K562 (cell line): ENCODE results near the gene THG1L. TPM values are rescaled to one million over a fixed set of nuclear protein-coding genes. Genes with fewer than 3 reads are reported as not detected.

ENCODE experiments used
- BRF1 ChIP-seq: IDR thresholded peaks from 3 replicates; pipeline ENCODE4 v1.6.1; 2011; ENCODE audit warnings: borderline replicate concordance, mild to moderate bottlenecking; ENCODE audit not compliant: insufficient read length; ENCODE audit errors: extremely low read depth
- CBFB ChIP-seq: sonication (generic); formaldehyde crosslinking; IDR thresholded peaks from 2 replicates; pipeline ENCODE4 v1.4.0; 2020; ENCODE audit warnings: mild to moderate bottlenecking, missing genetic modification reagents
- CHCHD3 ChIP-seq: fragments of 250-450 bp; sonication (Bioruptor Pico); IDR thresholded peaks from 2 replicates; pipeline ENCODE4 v2.1.2; 2022; ENCODE audit warnings: mild to moderate bottlenecking
- CHD1 ChIP-seq: fragments of 200-600 bp; sonication (generic); IDR thresholded peaks from one replicate; pipeline ENCODE4 v1.6.1; 2012; ENCODE audit warnings: mild to moderate bottlenecking, moderate library complexity, low read length, inconsistent platforms
- GABPA ChIP-seq: fragments of 200-800 bp; sonication (Bioruptor generic); conservative IDR thresholded peaks from 2 replicates; pipeline ENCODE4 v1.6.1; 2016; ENCODE audit warnings: low read depth, missing genetic modification characterization, missing compliant biosample characterization
- GATAD2B ChIP-seq: fragments of 450-650 bp; IDR thresholded peaks from 2 replicates; pipeline ENCODE4 v1.6.1; 2017; ENCODE audit warnings: mild to moderate bottlenecking, borderline replicate concordance
- HSF4 ChIP-seq: fragments of 250-450 bp; sonication (Bioruptor Pico); IDR thresholded peaks from 2 replicates; pipeline ENCODE4 v2.1.2; 2022; ENCODE audit warnings: mild to moderate bottlenecking, moderate library complexity, borderline replicate concordance
- IRF9 ChIP-seq: fragments of 450-650 bp; IDR thresholded peaks from 2 replicates; pipeline ENCODE4 v1.6.1; 2016; ENCODE audit warnings: missing biosample characterization, missing genetic modification characterization
- KDM5B ChIP-seq: fragments of 200-600 bp; sonication (generic); IDR thresholded peaks from 2 replicates; pipeline ENCODE4 v1.6.1; 2012; ENCODE audit warnings: low read depth, mild to moderate bottlenecking, moderate library complexity, low read length, control low read depth, inconsistent platforms; ENCODE audit not compliant: insufficient replicate concordance
- LCOR ChIP-seq: sonication (generic); formaldehyde crosslinking; IDR thresholded peaks from 2 replicates; pipeline ENCODE4 v1.8.0; 2022; ENCODE audit warnings: mild to moderate bottlenecking, missing genetic modification reagents
- NFIX ChIP-seq: fragments of 250-450 bp; sonication (Bioruptor Pico); IDR thresholded peaks from 2 replicates; pipeline ENCODE4 v1.4.0; 2020; ENCODE audit warnings: low read depth, mild to moderate bottlenecking, moderate library complexity
- PRMT5 ChIP-seq: sonication (generic); formaldehyde crosslinking; IDR thresholded peaks from 2 replicates; pipeline ENCODE4 v1.5.0; 2020; ENCODE audit warnings: missing genetic modification reagents
- SMAD3 ChIP-seq: fragments of 450-650 bp; formaldehyde crosslinking; conservative IDR thresholded peaks from 2 replicates; pipeline ENCODE4 v1.4.0; 2020; ENCODE audit warnings: mild to moderate bottlenecking
- SMAD4 ChIP-seq: fragments of 250-450 bp; sonication (Bioruptor Pico); conservative IDR thresholded peaks from 2 replicates; pipeline ENCODE4 v1.8.0; 2021; ENCODE audit warnings: inconsistent platforms, mild to moderate bottlenecking, moderate library complexity
- SMARCC2 ChIP-seq: fragments of 450-650 bp; IDR thresholded peaks from 2 replicates; pipeline ENCODE4 v1.6.1; 2017; ENCODE audit warnings: antibody characterized with exemption, moderate library complexity, mild to moderate bottlenecking, low read depth
- SNRNP70 ChIP-seq: fragments of 200-400 bp; formaldehyde crosslinking; optimal IDR thresholded peaks from 2 replicates; pipeline ENCODE3; 2017; ENCODE audit warnings: low read depth, low read length
- THAP7 ChIP-seq: fragments of 250-450 bp; sonication (Bioruptor Pico); IDR thresholded peaks from 2 replicates; pipeline ENCODE4 v1.5.0; 2021
- UBTF ChIP-seq, 2 experiments: IDR thresholded peaks; 2 replicates each; pipeline ENCODE4 v1.6.1; 2012; ENCODE audit warnings: improper control_type of control experiment in 2 of 2, low read depth in 2 of 2, low read length in 2 of 2, borderline replicate concordance in 1 of 2
- ZNF23 ChIP-seq: fragments of 250-450 bp; sonication (Bioruptor Pico); IDR thresholded peaks from 2 replicates; pipeline ENCODE4 v1.4.0; 2020; ENCODE audit warnings: mild to moderate bottlenecking
- ZNF583 ChIP-seq: fragments of 250-450 bp; sonication (Bioruptor Pico); IDR thresholded peaks from 2 replicates; pipeline ENCODE4 v1.4.0; 2020
- polyA plus RNA-seq, 8 experiments: library from polyadenylated mRNA; depleted of rRNA in 4 of 8; stranded (reverse) in 5 of 8; unstranded in 3 of 8; fragments of >200 nt; fragmentation: Nextera tagmentation in 2 of 8; fragmentation: Illumina TruSeq in 1 of 8; extraction: Ambion mirVana in 2 of 8; extraction: Trizol in 1 of 8; gene quantifications; 2 replicates each; pipeline versions ENCODE4 v1.2.1 to v1.2.3, GENCODE V29; 2011 to 2014; ENCODE audit warnings: inconsistent platforms in 1 of 8, missing spikeins in 1 of 8
- total RNA-seq, 7 experiments: library from RNA; depleted of rRNA in 6 of 7; stranded (reverse); fragments of >200 nt in 6 of 7; fragmentation: Illumina TruSeq in 2 of 7; extraction: Trizol in 2 of 7; gene quantifications; 2 replicates each; pipeline versions ENCODE4 v1.2.1 to v1.2.3, GENCODE V29; 2011 to 2021; ENCODE audit warnings: low replicate concordance in 1 of 7
- TF ChIP-seq, protein P1 (sequence below): sonication (generic); formaldehyde crosslinking; IDR thresholded peaks from 2 replicates; pipeline ENCODE4 v1.8.0; 2022; ENCODE audit warnings: mild to moderate bottlenecking, missing genetic modification reagents, borderline replicate concordance

The THG1L gene
- total and polyA plus RNA-seq, 9 of the 15 experiments (the other 6 are each of a cell fraction or from before 2014, with no cell fraction given) = 21.8 to 40.7 (median 28.0) TPM

DNA sequence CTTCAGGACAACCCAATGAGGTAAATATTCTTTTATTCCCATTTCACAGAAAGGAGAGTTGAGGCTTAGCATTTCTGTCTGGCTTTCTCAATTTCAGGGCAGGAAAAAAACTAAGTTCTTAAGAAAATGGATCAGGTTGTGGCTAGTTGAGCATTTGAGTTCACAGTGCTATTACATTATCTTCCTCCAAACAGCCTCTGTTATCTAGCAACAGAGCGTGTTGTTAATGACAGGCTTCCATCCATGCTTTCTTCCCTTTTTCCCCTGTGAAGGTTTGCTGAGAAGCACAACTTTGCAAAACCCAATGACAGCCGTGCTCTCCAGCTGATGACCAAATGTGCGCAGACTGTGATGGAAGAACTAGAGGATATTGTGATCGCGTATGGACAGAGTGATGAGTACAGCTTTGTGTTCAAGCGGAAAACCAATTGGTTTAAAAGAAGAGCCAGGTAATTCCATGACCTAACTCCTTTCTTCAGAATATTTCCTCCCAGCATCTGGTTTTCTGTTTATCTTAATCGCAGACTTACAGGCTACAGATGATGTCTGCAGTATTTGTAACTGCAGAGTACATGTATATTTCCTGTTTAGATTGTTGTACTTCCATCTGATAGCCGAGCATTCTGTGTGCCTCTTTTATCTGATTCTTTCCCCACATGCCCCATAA lies 1.5 kb downstream of the THG1L start (continued):
- no peak for TF ChIP-seq UBTF (IDR thresholded peaks at IDR 0.05; ENCODE audit: borderline replicate concordance in 1 of 2, low read depth in 2 of 2, low read length in 2 of 2)
- TF ChIP-seq SNRNP70 = no peak
- TF ChIP-seq HSF4 (CRISPR knock-in tag) = no peak
- no peak for TF ChIP-seq LCOR (CRISPR knock-in tag)
- TF ChIP-seq NFIX (CRISPR knock-in tag) = no peak
- TF ChIP-seq CBFB = no peak
- TF ChIP-seq SMARCC2 = no peak
- TF ChIP-seq BRF1 = no peak
- no peak for TF ChIP-seq CHCHD3 (CRISPR knock-in tag)
- TF ChIP-seq, protein P1, sequence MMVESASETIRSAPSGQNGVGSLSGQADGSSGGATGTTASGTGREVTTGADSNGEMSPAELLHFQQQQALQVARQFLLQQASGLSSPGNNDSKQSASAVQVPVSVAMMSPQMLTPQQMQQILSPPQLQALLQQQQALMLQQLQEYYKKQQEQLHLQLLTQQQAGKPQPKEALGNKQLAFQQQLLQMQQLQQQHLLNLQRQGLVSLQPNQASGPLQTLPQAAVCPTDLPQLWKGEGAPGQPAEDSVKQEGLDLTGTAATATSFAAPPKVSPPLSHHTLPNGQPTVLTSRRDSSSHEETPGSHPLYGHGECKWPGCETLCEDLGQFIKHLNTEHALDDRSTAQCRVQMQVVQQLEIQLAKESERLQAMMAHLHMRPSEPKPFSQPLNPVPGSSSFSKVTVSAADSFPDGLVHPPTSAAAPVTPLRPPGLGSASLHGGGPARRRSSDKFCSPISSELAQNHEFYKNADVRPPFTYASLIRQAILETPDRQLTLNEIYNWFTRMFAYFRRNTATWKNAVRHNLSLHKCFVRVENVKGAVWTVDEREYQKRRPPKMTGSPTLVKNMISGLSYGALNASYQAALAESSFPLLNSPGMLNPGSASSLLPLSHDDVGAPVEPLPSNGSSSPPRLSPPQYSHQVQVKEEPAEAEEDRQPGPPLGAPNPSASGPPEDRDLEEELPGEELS (CRISPR knock-in tag) = no peak
- TF ChIP-seq THAP7 (CRISPR knock-in tag) = no peak
- TF ChIP-seq GATAD2B = peak; percentile 28; the same call in 1 of the 2 replicates
- no peak for TF ChIP-seq ZNF23
- no peak for TF ChIP-seq GABPA
- peak; percentile 72 for TF ChIP-seq SMAD4 (CRISPR knock-in tag)
- no peak for TF ChIP-seq ZNF583
- no peak for TF ChIP-seq IRF9 (tag)
- no peak for TF ChIP-seq SMAD3
- TF ChIP-seq KDM5B = no peak
- no peak for TF ChIP-seq PRMT5 (CRISPR knock-in tag)
- TF ChIP-seq CHD1 = no peak
